Stimulated activated CD4-positive, alpha-beta T cell treated with anti-CD3 and anti-CD28 coated beads, TNF-alpha, amount 100 ng/mL, for 4 hours (primary cell): ENCODE results near the gene ANXA6.
A peak's percentile ranks its signal among the peaks of the same experiment; 100 is the strongest.

ENCODE experiments used
- DNase-seq, 3 experiments: peaks; one replicate each; pipeline ENCODE4 v3.0.0-alpha.2; 2020; ENCODE audit warnings: low read depth in 3 of 3

Gene ANXA6

GRCh38 chr5:151153766-151154272 lies 3.8 kb downstream of the ANXA6 start:
- no peak for DNase-seq

DNA sequence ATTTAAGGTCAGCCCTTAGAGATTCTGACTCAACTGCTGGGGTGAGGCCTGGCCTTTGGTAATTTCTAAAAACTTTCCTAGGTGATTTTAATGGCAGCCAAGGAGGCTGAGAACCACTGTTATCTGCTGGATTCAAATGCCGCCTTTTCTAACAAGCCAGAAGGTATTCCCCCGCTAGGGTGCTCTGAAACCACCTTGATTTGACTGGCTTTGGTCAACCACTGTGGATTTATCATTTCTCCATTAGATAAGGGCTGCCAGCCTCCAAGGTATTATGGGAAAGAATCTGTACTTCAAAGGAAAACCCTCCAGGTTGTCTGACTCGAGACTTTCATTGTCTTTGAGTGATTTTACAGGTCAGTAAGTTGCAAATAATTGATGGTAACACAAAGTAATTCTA lies 4.3 kb downstream of the ANXA6 start:
- no peak for DNase-seq

DNA sequence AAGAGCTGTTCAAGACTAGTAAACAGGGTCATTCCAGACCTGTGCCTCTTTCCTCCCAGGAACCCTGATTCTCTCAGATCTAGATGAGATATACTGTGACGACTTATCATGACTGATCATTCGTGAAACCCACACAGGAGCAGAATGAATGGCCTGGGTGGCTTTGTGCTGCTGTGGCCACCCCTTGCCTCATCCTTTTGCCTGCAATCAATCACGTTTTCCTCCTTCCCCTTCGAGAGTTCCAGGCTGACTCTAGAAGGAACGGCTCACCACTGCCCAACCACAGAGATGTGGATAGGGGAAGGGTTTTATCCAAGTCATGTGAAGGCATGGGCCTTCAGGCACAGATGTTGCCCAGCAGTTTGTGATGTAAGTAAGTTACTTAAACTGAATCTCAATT lies 5.8 kb downstream of the ANXA6 start:
- DNase-seq: no peak

DNA sequence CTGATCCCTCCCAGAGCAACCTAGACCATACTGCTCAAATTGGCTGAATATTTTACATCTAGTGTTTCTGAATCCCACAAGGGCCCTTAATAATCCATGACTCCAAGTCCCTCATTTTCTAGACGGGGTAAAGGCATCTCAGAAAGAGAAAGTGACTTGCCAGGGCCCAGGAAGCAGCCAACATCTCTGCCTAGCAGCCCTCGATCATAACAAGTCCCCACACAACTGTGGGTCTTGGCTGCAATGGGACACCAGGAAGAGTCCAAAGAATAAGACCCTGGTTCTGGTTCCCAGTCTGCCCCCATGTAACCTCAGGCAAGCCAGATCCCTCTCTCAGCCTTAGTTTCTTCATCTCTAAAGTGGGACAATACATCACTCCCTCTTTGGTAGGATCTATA lies 6.3 kb downstream of the ANXA6 start:
- DNase-seq: no peak

- no peak for DNase-seq
Observed at GRCh38 chr5:151150471-151151262, 6.9 kb downstream of the ANXA6 start.

DNA sequence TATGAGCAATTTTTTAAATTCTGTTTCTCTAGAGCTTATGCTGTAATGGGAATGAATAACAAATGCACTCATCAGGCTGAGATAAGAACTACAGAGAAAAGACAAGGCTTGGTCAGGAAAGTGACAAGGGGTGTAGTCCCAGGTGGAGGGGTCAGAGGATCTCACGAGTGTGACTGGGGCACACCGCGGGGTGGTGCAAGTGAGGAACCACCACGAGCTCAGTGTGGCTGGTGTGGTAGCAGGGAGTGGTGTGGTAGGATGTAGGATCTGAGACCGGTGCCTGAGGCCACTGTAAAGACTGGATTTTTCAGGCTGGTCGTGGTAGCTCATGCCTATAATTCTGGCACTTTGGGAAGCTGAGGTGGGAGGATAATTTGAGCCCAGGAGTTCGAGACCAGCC lies 9.0 kb downstream of the ANXA6 start:
- no peak for DNase-seq

GRCh38 chr5:151147033-151147432 lies 10.5 kb downstream of the ANXA6 start:
- no peak for DNase-seq

- DNase-seq: no peak
Observed at GRCh38 chr5:151146061-151146460, 11.5 kb downstream of the ANXA6 start.

DNA sequence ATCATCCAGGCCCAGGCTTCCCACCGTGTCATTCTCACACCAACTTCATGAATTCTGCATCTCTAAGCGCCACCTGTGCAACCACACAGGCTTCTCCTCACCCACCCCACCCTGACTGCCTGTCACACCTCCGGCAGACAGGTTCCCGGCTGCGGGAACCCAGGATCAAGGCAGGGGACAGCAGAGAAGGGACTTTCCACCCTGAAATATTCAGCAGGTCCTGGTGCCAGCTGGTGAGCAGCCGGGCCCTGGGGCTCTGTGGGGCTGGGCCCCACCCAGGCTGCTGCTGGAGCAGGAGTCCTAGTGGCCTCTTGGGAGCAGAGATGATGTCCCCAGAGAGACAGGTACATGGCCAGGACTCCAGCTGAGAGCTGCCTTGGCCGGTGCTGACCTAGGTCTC lies 12.7 kb downstream of the ANXA6 start:
- DNase-seq: no peak

DNA sequence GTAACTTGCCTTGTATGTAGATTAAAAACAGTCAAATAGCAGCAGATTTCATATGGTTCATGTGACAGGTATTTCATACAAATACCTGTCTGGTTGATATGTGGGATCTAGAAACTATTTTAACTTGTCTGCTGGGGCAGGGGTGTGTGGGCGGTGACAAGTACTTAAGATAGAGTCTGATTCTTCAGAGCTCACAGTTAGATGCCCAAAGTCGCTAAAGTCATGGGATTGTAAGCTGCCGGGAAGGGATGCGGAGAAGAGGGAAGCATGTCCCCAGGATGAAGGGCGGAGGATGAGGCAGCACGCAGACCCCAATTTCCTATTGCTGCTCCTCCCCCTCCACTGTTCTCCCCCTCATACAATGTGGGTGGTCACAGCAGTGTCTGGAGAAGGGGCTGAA lies 13.3 kb downstream of the ANXA6 start:
- no peak for DNase-seq

DNA sequence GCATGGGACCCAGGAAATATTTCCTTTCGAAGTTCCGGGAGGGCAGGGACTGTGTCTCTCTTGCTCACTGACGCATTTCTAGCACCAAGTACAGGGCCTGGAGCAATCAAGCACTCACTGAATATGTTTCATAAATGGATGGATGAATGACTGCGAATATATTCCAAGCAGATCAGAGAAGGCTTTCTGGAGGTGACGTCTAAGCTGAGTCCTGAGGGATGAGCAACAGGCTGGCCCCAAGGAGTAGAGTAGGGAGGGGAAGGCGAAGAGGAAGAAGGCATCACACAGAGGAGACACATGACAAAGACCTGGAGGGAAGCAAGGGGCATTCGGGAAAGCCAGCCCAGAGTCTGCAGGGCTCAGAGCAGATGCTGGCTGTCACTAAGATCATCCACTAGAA lies 13.9 kb downstream of the ANXA6 start:
- DNase-seq: no peak

GRCh38 chr5:151142933-151143332 lies 14.6 kb downstream of the ANXA6 start:
- DNase-seq: no peak

DNA sequence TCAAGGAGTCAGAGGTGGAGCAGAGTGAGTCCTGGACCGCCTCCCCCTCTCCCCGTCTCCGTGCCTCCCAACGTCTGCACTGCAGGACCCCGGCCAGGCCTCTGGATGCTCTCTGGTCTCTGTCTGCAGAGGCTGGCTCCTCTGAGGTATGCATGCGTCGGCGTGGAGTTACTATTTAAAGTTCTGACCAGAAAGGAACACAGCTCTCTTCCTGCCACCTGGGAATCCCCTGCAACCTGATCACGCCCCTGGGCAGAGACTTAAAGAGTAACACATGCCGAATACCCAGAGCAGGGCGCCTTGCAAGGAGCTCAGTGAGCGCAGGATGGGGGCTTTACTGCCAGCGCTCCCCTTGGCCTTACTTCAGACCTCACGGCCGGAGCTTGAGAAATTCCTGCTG lies 16.0 kb downstream of the ANXA6 start:
- peak in 1 of 3 experiments; percentile 45 for DNase-seq

- no peak for DNase-seq
Observed at GRCh38 chr5:151140686-151141459, 16.7 kb downstream of the ANXA6 start.

- DNase-seq: no peak
Observed at GRCh38 chr5:151139646-151140045, 17.9 kb downstream of the ANXA6 start.

- no peak for DNase-seq
Observed at GRCh38 chr5:151139015-151139414, 18.6 kb downstream of the ANXA6 start.

GRCh38 chr5:151138114-151138513 lies 19.5 kb downstream of the ANXA6 start:
- no peak for DNase-seq

- DNase-seq: no peak
Observed at GRCh38 chr5:151137067-151137825, 20.3 kb downstream of the ANXA6 start.

- no peak for DNase-seq
Observed at GRCh38 chr5:151134228-151134627, 23.4 kb downstream of the ANXA6 start.

DNA sequence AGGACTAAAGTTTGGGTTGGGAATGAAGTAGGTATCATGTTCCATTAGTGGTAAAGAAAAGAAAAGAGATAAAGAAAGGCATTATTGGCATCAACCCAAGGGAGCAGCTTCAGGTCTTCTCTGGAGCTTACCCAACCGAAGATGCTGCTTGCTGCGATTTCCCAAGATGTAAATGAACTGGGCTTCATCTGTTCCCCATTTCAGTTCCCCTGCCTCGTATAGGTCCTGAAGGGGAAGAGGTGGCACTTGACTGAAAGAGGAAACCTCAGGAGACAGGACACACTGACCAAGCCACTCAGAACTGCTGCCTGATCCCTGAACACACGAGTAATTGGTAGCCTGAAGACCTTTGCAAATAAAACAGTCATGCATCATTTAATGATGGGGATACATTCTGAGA lies 24.6 kb downstream of the ANXA6 start:
- DNase-seq: no peak

DNA sequence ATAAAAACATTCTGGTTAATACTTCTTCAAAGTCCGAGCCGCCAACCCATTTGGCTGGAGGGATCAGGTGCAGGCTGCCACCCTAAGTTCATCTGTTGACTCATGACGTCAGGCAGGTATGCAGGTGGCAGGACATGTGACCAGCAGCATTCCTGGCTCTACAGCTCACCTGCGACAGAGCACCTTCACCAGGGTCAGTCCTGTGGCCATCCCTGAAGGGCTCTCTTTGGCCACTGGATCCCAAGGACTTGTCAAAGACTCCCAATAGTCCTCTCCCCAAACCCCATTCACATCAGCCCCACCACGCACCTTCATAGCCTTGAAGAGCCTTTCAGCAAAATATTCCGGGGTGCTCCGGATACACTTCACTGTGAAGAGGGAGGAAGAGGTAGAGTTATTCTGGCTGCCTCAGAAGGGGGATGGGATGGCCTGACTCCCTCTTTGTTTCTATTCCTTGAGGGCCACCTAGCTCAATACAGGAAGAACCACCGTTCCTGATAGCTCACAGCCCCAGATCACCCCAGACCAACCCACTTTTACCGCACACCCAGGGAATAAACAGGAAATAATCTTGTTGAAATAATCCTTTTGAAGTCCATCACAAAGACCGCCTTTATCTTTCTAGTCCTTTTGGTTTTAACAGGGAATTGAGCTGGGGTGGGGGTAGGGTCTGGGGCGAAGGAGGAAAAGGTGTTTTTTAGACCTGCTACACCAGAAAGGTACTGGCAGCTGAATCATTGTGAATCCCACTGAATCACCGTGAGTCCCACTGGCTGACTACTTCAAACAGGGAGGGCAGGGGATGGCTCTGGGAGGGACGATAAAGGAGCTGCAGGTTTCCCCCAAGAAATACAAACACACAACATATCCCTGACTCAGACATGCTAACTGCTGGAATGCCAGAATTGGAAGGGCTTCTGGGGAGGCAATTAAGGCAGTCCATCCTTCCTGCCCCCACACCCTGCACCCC lies 26.4 kb downstream of the ANXA6 start:
- no peak for DNase-seq
